Activated CD8-positive, alpha-beta memory T cell treated with anti-CD3 and anti-CD28 coated beads for 4 hours (primary cell): ENCODE measurements around the gene RAB3GAP1.

Experiments
- DNase-seq, 2 donors: peaks; one replicate each; pipeline ENCODE4 v3.0.0-alpha.2; 2020; ENCODE audit warnings: low read depth in 2 of 2

Gene RAB3GAP1

DNA sequence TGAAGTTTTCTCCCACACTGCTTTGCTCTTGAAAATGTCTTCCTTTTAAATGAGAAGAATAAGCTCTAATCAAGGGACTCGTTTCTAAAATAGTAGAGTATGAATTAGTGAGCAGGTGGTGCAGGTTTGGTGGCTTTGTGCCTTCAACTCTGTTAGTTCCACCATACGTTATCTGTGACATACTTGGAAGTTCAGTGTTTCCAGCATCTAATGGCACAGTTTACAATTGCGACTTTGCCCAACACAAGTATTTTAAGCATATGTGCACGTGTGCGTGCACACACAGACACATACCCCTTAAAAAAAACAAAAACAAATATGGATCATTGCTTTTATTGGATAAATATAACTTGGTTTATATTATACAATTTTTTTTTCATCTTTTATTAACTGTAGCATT is 111.8 kb downstream of the RAB3GAP1 start:
- no peak for DNase-seq

DNA sequence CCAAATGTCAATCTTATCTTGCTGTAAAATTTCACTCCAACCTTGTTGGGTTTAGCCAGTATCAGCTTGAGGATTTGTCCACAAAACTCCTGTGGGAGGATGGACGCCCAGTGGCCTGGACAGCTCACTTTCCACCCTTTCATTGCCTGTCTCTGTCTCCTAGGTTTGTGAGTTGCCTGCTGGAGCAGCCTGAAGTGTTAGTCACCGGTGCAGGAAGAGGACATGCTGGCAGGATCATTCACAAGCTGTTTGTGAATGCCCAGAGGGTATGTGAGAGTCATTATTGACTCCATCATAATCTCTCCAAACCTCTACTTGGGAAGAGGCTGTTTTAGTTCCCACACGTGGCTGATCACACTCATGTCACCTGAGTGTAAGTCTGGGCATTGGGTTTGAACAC is 112.3 kb downstream of the RAB3GAP1 start:
- DNase-seq = no peak

DNA sequence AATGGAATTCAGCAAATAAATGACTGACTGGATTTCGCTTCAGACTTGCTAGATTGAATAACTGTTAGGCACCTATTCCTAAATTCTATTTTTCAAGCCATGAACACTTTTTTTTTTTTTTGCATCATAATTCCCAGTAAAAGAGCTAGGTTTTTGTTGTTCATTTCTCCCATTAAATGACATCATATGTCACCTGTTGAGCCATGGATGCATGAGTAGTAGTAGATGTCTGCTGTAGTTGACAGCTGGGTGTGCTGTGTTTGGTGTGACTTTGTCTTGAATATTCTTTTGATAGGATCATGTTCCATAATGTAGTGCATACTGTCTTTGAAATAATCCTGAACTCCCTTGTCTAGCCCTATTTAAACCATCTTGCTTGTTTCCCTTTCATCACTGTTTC is 115.2 kb downstream of the RAB3GAP1 start:
- DNase-seq = no peak

DNA sequence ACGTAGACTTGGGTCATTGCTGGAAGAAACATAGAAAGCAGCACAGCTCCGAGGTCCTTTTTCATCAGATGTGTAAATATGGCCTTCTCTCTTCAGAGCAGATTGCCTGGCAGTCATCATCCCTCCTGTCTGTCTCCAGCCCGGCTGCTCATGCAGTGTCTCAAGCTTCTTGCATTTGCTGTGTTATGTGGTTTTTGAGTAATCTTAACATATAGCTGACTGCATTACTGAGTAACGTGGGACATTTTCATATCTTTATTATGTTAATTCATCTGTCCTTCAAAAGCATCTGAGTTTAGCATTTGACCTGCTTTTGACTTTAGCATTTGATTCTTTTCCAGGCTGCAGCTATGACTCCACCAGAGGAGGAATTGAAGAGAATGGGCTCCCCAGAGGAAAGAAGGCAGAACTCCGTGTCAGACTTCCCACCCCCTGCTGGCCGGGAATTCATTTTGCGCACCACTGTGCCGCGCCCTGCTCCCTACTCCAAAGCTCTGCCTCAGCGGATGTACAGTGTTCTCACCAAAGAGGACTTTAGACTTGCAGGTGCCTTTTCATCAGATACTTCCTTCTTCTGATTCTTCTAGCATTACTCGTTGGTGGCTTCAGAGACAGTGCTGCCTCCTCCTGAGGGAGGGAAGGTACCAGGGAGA is 116.2 kb downstream of the RAB3GAP1 start:
- no peak for DNase-seq

DNA sequence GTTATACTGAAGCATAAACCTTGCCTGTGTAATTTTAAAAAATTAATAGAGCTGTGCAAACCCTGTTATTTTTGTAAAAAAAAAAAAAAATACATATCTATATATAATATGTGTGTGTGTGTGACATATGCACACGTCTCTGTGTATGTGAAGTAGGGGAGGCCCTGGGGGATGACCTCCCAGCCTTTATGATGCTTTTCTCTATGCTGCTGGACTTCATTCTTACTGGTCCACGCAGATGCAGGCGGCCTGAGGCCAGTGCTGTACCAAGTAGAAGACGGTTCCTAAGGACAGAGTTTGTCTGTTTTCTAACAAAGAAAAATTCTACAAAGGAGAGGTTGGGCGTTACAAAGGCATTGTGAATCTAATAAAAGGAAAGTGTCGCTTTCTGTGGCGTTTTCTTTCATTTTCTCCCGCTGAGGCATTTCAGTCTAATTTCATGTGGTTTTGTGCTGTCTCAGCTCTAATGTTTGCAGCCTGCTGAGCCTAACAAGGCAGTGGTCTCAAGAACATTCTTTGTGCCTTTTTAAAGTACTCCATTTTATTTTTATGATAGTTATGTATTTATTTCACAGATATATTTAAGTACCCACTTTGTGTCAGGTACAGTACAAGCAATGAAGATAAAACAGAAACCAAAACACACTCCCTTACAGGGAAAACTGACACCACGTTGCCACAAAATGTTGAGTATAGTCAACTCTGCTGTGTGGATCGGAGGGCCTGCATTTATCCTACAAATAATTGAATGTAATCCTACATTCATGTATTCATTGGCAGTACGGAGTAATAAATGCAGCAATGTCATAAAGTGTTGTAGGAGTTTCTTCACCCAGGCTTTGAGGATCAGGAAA is 118.0 kb downstream of the RAB3GAP1 start:
- no peak for DNase-seq

DNA sequence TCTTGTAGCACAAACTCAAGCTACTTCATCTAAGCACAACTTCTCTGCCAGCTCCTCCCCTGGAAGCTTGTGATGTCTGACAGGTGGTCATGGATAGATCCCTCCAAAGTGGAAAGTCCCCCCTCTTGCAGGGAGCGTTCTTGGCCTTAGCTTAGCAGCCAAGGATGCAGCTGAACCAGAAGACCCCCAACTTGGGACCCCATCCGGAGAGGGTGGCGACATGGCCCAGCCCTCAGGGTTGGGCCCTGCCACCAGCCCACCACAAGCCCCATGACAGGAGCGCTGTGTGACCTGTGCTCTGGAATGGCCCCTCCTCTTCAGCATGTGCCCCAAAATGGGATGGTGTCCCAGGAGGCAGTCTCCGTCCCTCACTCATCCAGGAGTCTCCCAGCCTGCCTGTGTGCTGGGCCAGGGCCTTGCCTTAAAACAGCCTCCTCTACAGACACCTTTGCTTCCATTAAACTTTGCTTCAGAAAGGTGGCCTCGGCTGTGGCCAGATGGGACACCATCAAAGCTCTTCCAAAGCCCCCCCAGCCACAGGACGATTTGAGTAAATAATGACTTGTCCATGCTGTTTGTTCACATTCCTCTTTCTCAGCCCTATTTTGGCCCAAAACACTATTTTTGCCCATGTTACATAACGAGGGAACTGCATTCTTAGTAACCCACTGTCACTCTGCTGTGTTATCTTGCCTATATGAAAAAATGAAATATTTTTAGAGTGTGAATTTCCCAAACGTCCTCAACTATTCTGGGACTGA is 122.1 kb downstream of the RAB3GAP1 start:
- DNase-seq = no peak

DNA sequence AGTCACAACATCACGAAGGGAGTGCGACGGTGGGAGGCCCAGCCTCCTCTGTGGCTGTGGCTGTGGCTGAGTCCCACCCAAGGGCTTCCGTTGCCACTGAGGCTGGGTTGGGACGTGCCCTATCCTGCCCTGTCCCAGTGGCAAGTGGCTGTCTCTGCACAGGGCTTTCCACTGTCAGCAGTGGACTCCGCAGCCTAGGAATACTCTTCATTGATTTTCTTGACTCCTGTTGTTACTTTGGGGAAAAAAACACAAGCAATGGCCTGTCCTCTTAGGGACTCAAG is 122.7 kb downstream of the RAB3GAP1 start:
- no peak for DNase-seq

DNA sequence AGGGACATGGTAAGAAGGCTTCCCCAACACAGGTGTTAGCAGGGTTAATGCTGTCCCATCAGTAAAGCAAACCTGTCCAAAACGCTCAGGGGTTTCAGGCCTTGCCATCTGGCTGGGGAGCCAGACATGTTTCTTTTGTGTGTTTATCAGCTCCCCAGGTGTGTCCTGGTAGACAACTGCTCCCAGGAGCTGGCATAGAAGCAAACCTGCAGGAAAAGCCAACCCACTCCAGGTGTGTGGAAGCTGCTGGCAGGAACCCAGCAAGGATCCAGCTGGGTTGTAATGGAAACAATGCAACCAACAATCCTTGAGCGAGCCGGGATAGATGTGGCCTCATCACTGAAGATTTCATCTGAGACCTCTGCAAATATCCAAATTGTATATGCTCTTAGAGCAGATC is 123.1 kb downstream of the RAB3GAP1 start:
- DNase-seq = no peak

DNA sequence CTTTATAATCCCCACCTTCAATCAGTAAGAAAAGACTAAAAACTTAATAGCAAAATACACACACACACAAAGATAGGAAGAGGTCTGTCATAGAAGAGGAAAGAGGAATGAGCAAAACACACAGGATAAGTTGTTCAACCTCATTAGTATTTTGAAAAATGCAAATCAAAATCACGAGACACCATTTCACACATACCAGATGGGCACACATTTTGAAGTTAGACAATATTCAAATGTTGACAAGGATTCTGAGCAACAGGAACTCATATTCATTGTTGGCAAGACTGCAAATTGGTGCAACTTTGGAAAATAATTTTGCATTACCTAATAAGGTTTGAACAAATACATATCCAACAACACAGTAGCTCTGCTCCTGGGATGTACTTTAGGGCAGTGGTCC is 127.6 kb downstream of the RAB3GAP1 start:
- no peak for DNase-seq

DNA sequence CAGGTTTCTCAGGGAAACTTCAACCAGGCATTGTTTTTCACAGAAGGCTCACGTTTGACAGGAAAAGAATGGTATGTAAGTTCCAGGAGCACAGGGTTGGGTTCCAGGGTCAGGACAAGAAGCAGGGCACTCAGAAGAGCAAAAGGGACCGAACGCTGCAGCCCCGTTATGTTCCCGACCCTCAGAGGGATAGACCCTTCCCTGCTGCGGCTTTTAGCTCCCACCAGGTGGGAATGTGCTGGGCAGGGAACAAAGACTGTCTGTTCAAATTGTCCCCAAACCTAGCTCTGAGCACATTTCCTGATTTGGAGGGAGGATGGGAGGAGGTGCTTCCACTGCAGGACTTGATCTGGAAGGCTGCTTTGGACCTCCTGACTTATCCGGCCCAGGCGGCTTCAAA is 130.1 kb downstream of the RAB3GAP1 start:
- no peak for DNase-seq

DNA sequence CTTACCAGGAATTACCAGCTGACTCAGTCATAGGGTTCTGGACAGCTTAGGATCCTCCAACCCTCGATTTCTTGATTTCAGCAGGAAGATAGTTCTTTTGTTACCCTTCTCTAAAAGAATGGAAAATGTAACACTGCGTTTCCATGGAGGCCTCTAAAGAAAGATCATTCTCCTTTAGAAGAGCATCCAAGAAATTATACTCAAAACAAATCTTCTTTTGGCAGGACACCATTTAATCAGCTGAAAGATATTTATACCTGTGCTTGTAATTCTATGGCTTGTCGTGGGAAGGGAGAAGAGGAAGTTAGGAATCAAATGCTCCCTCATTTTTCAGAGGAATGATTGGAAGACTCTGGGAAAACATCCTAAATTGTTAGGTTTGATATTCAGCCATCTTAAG is 130.5 kb downstream of the RAB3GAP1 start:
- DNase-seq = no peak

DNA sequence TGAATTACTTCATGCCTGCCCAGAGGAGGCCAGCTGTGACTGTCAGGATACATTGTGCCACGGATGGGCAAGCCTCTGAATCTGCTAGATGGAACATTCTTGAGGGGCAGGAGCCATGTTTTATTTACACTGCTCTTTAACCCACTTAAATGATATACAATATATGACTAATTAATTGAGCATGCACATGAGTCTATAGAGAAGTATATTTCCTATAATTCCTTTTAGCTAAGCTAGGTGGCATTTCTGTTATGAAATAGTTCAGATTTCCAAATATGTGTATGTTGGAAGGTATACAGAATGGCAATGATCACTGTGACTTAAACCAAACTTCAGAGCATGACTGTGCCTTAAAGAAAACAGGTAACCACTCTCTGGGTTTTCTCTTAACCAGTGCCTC is 131.7 kb downstream of the RAB3GAP1 start:
- DNase-seq = no peak

DNA sequence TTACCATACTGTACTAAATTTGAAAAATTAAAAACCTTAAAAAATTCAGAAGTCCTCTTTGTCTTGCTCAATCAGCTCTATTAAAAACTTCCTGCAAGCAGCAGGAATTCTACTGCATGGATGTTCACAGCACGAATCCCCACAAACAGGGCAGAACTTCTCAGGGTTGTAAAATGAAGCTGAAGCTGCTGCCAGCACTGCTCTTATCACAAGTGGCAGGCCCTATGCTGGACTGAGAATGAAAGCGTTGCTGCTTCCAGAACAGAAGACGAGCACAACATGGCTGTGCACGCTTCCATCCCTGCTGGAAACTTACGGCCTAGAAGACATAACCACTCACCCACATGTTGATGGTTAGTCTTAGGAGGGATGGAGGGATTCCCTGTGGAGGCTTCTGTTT is 134.0 kb downstream of the RAB3GAP1 start:
- DNase-seq = no peak

DNA sequence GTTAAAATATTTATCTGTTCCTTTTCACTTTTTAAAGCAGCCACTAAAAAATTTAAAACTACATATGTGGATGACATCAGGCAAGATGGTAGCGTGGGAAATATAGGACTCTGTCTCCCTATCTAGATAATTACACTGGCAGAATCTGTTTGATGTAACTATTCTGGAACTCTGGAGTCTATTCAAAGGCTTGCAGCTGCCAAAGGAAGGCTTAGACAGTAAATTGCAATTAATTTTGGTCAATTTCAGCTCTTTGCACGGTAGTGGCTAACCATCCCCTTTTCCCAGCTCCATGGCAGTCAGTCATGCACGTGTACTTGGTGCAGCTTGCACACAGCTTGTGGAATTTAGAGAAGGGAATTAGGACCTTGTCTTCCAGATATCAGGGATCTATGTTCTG is 135.2 kb downstream of the RAB3GAP1 start:
- no peak for DNase-seq

DNA sequence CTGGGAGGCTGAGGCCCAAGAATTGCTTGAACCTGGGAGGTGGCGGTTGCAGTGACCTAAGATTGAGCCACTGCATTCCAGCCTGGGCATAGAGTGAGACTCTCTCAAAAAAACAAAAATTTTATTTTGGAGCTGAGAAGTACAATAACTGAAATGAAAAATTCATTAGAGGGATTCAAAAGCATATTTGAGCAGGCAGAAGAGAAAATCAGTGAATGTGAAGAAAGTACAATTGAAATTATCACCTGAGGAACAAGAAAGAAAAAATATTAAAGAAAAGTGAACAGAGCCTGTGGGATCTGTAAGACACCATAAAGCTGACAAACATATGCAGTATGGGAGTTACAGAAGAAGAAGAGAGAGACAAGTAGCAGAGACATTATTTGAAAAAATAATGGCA is 137.1 kb downstream of the RAB3GAP1 start:
- DNase-seq = no peak

DNA sequence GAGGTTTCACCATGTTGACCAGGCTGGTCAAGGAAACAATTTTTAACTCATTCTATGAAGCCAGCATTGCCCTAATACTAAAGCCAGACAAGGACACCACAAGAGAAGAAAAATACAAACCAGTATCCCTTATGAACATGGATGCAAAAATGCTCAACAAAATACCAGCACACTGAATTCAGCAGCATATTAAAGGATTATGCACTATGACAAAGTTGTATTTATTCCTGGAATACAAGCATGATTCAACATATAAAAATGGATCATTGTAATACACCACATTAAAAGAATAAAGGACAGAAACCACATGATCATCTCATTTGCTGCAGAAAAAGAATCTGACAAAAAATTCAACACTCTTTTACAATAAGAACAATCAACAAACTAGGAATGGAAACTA is 138.7 kb downstream of the RAB3GAP1 start:
- no peak for DNase-seq

DNA sequence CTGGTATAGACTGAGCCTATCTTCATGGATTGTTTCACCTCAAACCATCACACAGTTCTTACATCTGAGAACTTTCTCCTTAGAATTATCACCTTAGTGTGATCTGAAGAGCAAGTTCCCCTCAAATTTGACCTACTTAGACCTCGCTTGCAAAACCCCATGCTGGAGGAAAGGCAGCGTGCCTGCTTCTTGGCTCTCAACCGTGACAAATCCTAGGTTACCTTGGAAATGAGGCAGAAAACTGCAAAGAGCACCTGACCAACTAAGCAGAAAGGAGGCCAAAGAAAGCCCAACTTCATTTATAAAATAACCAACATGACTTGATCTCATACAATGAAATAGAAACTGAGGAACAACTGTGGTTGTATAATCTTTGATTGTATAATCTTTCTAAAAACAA is 146.4 kb downstream of the RAB3GAP1 start:
- no peak for DNase-seq

DNA sequence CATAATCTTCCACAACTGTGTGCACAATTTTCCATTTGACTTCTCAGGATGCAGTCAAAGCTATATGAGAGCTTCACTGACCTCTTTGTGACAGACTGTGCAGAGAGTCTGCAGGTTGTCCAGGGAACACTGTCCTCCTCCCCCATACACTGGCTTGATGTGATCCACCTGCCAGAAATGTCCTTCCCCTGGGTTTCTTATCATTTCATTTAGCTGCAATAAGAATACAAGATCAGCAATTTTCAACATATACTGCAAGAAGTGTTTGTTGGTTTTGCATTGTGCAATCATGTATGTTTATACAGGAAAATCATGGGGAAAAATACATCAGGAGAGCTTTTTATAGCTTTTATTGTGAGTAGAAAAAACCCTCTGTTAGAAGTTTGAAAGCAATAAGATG is 150.7 kb downstream of the RAB3GAP1 start:
- no peak for DNase-seq

DNA sequence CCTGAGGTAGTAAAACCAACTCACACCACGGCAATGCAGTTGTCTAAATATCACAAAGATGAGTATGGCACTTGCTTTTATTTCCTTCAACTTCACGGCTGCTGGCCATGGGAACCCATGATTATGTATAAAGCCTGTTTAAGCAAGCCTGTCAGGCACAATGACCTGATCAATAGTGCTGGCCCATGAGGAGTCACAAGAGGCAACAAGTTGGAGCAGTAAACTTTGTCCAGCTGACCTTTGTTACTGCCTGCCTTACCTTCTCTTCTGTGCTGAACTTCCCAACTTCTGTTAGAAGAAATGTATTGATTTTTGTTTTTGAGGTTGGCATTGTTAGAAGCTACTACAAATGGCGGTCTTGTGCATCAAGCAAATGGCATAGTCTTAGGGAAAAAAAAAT is 151.9 kb downstream of the RAB3GAP1 start:
- no peak for DNase-seq

DNA sequence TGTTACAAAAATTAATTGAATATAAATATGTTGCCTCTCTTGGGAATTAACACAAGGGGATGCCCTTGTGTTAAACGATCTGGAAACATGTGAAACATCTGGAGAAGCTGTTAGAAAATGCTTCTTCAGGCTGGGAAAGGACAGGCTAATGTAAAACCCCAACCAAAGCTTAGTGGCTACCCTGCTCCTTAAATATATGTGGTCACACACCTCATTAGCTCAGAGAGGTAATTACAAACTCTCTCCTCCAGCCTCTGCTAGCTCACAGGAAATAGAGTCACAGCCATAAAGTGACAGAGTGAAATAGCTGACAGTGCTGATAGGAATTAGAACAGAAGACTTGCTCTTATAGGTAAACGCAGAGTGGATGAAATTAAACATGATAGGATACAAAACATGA is 155.9 kb downstream of the RAB3GAP1 start:
- DNase-seq = no peak

DNA sequence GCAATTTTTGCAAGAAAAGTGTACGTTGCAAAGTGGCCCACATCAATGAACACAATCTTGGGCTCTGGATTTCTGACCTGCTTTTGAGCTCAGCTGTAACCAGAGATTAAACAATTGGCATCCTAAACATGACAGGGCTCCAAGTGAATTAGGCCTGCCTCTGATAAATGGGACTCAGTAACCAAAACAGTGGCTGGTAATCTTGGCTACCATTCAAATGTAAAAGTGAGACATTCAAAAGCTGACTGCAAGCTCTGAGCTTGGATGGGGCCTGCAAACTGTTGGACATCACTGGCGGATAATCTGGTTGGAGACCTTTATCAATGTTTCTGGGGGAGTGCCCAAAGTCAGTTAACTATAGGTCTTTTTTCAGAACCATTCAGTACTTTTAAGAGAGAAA is 160.7 kb downstream of the RAB3GAP1 start:
- no peak for DNase-seq

DNA sequence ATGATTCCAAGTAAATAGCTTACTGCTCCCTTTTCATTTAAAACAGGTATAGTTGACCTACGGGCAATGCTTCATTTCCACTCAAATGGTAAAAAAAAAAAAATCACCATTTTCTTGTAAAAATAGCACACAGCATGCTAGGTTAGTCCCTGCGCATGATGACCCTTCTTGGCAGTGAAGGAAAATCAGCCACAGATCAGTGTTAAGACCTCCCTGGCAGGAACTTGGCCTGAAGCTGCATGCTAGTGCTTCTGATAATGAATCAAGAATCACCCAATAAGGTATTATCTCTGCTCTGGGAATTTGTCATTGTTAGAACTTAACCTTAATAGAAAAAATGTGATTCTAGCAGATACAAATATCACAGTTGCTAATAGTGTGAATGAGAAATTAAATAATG is 166.3 kb downstream of the RAB3GAP1 start:
- no peak for DNase-seq

DNA sequence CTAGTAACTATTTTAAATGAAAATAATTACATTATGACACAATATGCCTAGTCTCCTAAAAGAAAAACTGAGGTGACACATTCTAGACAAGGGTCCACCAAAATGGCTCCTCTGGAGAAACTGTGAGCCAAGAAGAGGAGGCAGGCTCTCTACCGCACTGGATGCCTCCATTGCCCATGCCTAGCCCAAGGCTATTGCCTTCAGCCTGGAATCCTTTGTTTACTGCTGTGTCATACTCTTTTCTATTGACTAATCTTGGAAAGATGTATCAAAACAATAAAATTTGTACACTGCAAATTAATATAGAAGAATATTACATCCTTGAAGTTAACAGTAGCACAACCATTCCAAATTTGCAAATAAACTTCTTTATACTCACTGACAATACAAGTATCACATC is 167.1 kb downstream of the RAB3GAP1 start:
- DNase-seq = no peak
